ENCODE measurements around the gene TJP3. TPM values are rescaled to one million over a fixed set of nuclear protein-coding genes. Genes with fewer than 3 reads are reported as not detected.

TJP3 gene
- total and polyA plus RNA-seq, 3 experiments from 2014 or later, result 1.5 to 16.2 (median 1.7) TPM

GRCh38 chr19:3725121-3725520 is 16.9 kb downstream of the TJP3 start:
- Mint-ChIP-seq H3K4me1 (peaks cover 6 to 22% (median 9%) of the 10 kb centered on the region in 3 donors), H3K27me3 (peaks cover 4 to 13% of the 10 kb centered on the region in 2 donors), H3K27ac (peak overlapping the region in 3 of 8 donors; percentile 23 to 80 (median 47)), H3K4me3 (no peak overlapping the region), H3K36me3 (peaks cover 0 to 2% (median 0%) of the 10 kb centered on the region in 3 donors), H3K9me3 (no peaks in the 10 kb centered on the region)
- POLR2A ChIA-PET, result no interaction called here
- CTCF ChIA-PET, result interaction anchor here (1.4 kb wide), 1 partner anchor 12 kb away, joined by 3 read pairs; no protein-coding TSS in a partner anchor
- Histone ChIP-seq H3K4me1 (ENCODE audit: insufficient read depth, low read length) (peaks cover 16% of the 10 kb centered on the region), H3K9me3 (ENCODE audit: low read length) (no peaks in the 10 kb centered on the region), H3K36me3 (ENCODE audit: insufficient read depth, low read length) (no peaks in the 10 kb centered on the region), H3K27ac (ENCODE audit: low read depth, low read length) (no peak overlapping the region), H3K27me3 (ENCODE audit: insufficient read depth, low read length, poor library complexity, severe bottlenecking) (peaks cover 2% of the 10 kb centered on the region), H3K4me3 (ENCODE audit: low read length) (no peak overlapping the region)
- DNase-seq, result no peak

- Histone ChIP-seq H3K9me3 (ENCODE audit: low read length) (no peaks in the 10 kb centered on the region), H3K27ac (ENCODE audit: low read depth, low read length) (no peak overlapping the region), H3K36me3 (ENCODE audit: insufficient read depth, low read length) (no peaks in the 10 kb centered on the region), H3K4me3 (ENCODE audit: low read length) (no peak overlapping the region), H3K27me3 (ENCODE audit: insufficient read depth, low read length, poor library complexity, severe bottlenecking) (no peaks in the 10 kb centered on the region), H3K4me1 (ENCODE audit: insufficient read depth, low read length) (peaks cover 11% of the 10 kb centered on the region)
- no peak overlapping the region for H3K27ac Mint-ChIP-seq
- H3K4me1 Mint-ChIP-seq, result peaks cover 6 to 22% (median 9%) of the 10 kb centered on the region in 3 donors
- peaks cover 4 to 9% of the 10 kb centered on the region in 2 donors for H3K27me3 Mint-ChIP-seq
- no peak for DNase-seq
- H3K36me3 Mint-ChIP-seq, result peaks cover 0 to 2% (median 0%) of the 10 kb centered on the region in 3 donors
- H3K4me3 Mint-ChIP-seq, result no peak overlapping the region
- ChIA-PET POLR2A (no interaction called here), CTCF (interaction anchor here (1.4 kb wide), 1 partner anchor 13 kb away, joined by 3 read pairs; no protein-coding TSS in a partner anchor)
- no peaks in the 10 kb centered on the region for H3K9me3 Mint-ChIP-seq
Observed at GRCh38 chr19:3725640-3726310, 17.6 kb downstream of the TJP3 start.

- POLR2A ChIA-PET, result interaction anchor here (0.6 kb wide), 1 partner anchor 292 kb away, joined by 7 read pairs; no protein-coding TSS in a partner anchor
Observed at GRCh38 chr19:3730457-3730958, 22.3 kb downstream of the TJP3 start.

GRCh38 chr19:3732108-3732507 is 23.9 kb downstream of the TJP3 start:
- POLR2A ChIA-PET, result no interaction called here
- H3K27me3 Mint-ChIP-seq, result no peaks in the 10 kb centered on the region

More at GRCh38 chr19:3730457-3730958, 22.3 kb downstream of the TJP3 start:
- Mint-ChIP-seq H3K27me3 (no peaks in the 10 kb centered on the region), H3K36me3 (peaks cover 0 to 10% (median 0%) of the 10 kb centered on the region in 3 donors), H3K27ac (no peak overlapping the region), H3K4me1 (no peaks in the 10 kb centered on the region), H3K9me3 (no peaks in the 10 kb centered on the region), H3K4me3 (no peak overlapping the region)
- H3K4me1 ChIP-seq (ENCODE audit: insufficient read depth, low read length), result no peaks in the 10 kb centered on the region
- H3K9me3 ChIP-seq (ENCODE audit: low read length), result no peaks in the 10 kb centered on the region
- no peak overlapping the region for H3K27ac ChIP-seq (ENCODE audit: low read depth, low read length)
- no peak overlapping the region for H3K4me3 ChIP-seq (ENCODE audit: low read length)
- H3K27me3 ChIP-seq (ENCODE audit: insufficient read depth, low read length, poor library complexity, severe bottlenecking), result no peaks in the 10 kb centered on the region
- no peak for DNase-seq
- CTCF ChIA-PET, result no interaction called here
- H3K36me3 ChIP-seq (ENCODE audit: insufficient read depth, low read length), result no peaks in the 10 kb centered on the region

GRCh38 chr19:3733549-3734309 is 25.5 kb downstream of the TJP3 start:
- Mint-ChIP-seq H3K27me3 (no peaks in the 10 kb centered on the region), H3K9me3 (no peaks in the 10 kb centered on the region), H3K4me1 (peaks cover 0 to 13% (median 4%) of the 10 kb centered on the region in 3 donors), H3K4me3 (no peak overlapping the region), H3K27ac (no peak overlapping the region), H3K36me3 (peaks cover 3 to 24% (median 4%) of the 10 kb centered on the region in 3 donors)
- Histone ChIP-seq H3K4me3 (ENCODE audit: low read length) (no peak overlapping the region), H3K9me3 (ENCODE audit: low read length) (no peaks in the 10 kb centered on the region), H3K27me3 (ENCODE audit: insufficient read depth, low read length, poor library complexity, severe bottlenecking) (no peaks in the 10 kb centered on the region), H3K36me3 (ENCODE audit: insufficient read depth, low read length) (no peaks in the 10 kb centered on the region), H3K4me1 (ENCODE audit: insufficient read depth, low read length) (peaks cover 2% of the 10 kb centered on the region), H3K27ac (ENCODE audit: low read depth, low read length) (no peak overlapping the region)
- ChIA-PET CTCF (interaction anchor here (1.2 kb wide), 1 partner anchor 89 kb away, joined by 3 read pairs; no protein-coding TSS in a partner anchor), POLR2A (no interaction called here)
- DNase-seq, result no peak

More at GRCh38 chr19:3732108-3732507, 23.9 kb downstream of the TJP3 start:
- DNase-seq, result no peak
- CTCF ChIA-PET, result interaction anchor here (1.0 to 1.1 kb wide), 2 partner anchors 14 to 22 kb away, joined by 3 read pairs; no protein-coding TSS in a partner anchor
- Mint-ChIP-seq H3K4me3 (no peak overlapping the region), H3K36me3 (peaks cover 1 to 15% (median 3%) of the 10 kb centered on the region in 3 donors), H3K27ac (peak overlapping the region in 1 of 8 donors; percentile 84), H3K9me3 (no peaks in the 10 kb centered on the region), H3K4me1 (no peaks in the 10 kb centered on the region)
- Histone ChIP-seq H3K27me3 (ENCODE audit: insufficient read depth, low read length, poor library complexity, severe bottlenecking) (no peaks in the 10 kb centered on the region), H3K27ac (ENCODE audit: low read depth, low read length) (no peak overlapping the region), H3K36me3 (ENCODE audit: insufficient read depth, low read length) (no peaks in the 10 kb centered on the region), H3K4me3 (ENCODE audit: low read length) (no peak overlapping the region), H3K4me1 (ENCODE audit: insufficient read depth, low read length) (no peaks in the 10 kb centered on the region), H3K9me3 (ENCODE audit: low read length) (no peaks in the 10 kb centered on the region)

- H3K36me3 ChIP-seq (ENCODE audit: insufficient read depth, low read length), result no peaks in the 10 kb centered on the region
- H3K4me1 Mint-ChIP-seq, result peaks cover 0 to 18% (median 9%) of the 10 kb centered on the region in 3 donors
- H3K27ac ChIP-seq (ENCODE audit: low read depth, low read length), result no peak overlapping the region
- DNase-seq, result no peak
- H3K4me3 Mint-ChIP-seq, result no peak overlapping the region
- no peak overlapping the region for H3K4me3 ChIP-seq (ENCODE audit: low read length)
- no peaks in the 10 kb centered on the region for H3K9me3 Mint-ChIP-seq
- no peak overlapping the region for H3K27ac Mint-ChIP-seq
- H3K4me1 ChIP-seq (ENCODE audit: insufficient read depth, low read length), result peaks cover 7% of the 10 kb centered on the region
- ChIA-PET POLR2A (no interaction called here), CTCF (interaction anchor here (1.2 kb wide), 1 partner anchor 88 kb away, joined by 3 read pairs; no protein-coding TSS in a partner anchor)
- no peaks in the 10 kb centered on the region for H3K9me3 ChIP-seq (ENCODE audit: low read length)
- no peaks in the 10 kb centered on the region for H3K27me3 ChIP-seq (ENCODE audit: insufficient read depth, low read length, poor library complexity, severe bottlenecking)
- H3K36me3 Mint-ChIP-seq, result peaks cover 3 to 23% (median 4%) of the 10 kb centered on the region in 3 donors
- H3K27me3 Mint-ChIP-seq, result no peaks in the 10 kb centered on the region
Observed at GRCh38 chr19:3734310-3734600, 26.1 kb downstream of the TJP3 start.

GRCh38 chr19:3736106-3736724 is 28.0 kb downstream of the TJP3 start:
- Histone ChIP-seq H3K4me1 (ENCODE audit: insufficient read depth, low read length) (peaks cover 12% of the 10 kb centered on the region), H3K27ac (ENCODE audit: low read depth, low read length) (no peak overlapping the region), H3K9me3 (ENCODE audit: low read length) (no peaks in the 10 kb centered on the region), H3K36me3 (ENCODE audit: insufficient read depth, low read length) (no peaks in the 10 kb centered on the region), H3K27me3 (ENCODE audit: insufficient read depth, low read length, poor library complexity, severe bottlenecking) (no peaks in the 10 kb centered on the region), H3K4me3 (ENCODE audit: low read length) (no peak overlapping the region)
- Mint-ChIP-seq H3K4me1 (peaks cover 5 to 23% (median 14%) of the 10 kb centered on the region in 3 donors), H3K36me3 (peaks cover 3 to 21% (median 4%) of the 10 kb centered on the region in 3 donors), H3K9me3 (no peaks in the 10 kb centered on the region), H3K27me3 (no peaks in the 10 kb centered on the region), H3K27ac (peak overlapping the region in 1 of 8 donors; percentile 4), H3K4me3 (no peak overlapping the region)
- CTCF ChIA-PET, result no interaction called here
- POLR2A ChIA-PET, result no interaction called here
- no peak for DNase-seq
